Psoas muscle (tissue), 8 donors: ENCODE data around the gene SRRM5. TPM values are rescaled to one million over a fixed set of nuclear protein-coding genes. Genes with fewer than 3 reads are reported as not detected.

Experiments
- ATAC-seq, 4 donors: fragments of 200-7000 bp; cut with Tn5 transposase; one replicate each; pipeline ENCODE4 v1.9.1; 2020; ENCODE audit warnings: moderate library complexity in 3 of 4, mild to moderate bottlenecking in 2 of 4
- DNase-seq, 2 donors: peaks; one replicate each; pipeline ENCODE4 v3.0.0-alpha.2; 2020
- H3K27ac ChIP-seq: fragments of 200-600 bp; one replicate; pipeline ENCODE4 v1.8.0; 2022
- H3K27me3 ChIP-seq, 3 donors: fragments of 200-600 bp in 1 of 3; one replicate each; pipeline versions ENCODE4 v1.6.1 to v1.8.0; 2013 to 2022; ENCODE audit warnings: low read length in 2 of 3, mild to moderate bottlenecking in 2 of 3, moderate library complexity in 1 of 3; ENCODE audit not compliant: insufficient read depth in 3 of 3
- H3K36me3 ChIP-seq, 2 donors: fragments of 200-600 bp in 1 of 2; one replicate each; pipeline versions ENCODE4 v1.6.1 to v1.8.0; 2013 to 2022; ENCODE audit warnings: low read depth in 1 of 2, mild to moderate bottlenecking in 1 of 2, moderate library complexity in 1 of 2; ENCODE audit not compliant: insufficient read depth in 1 of 2
- H3K4me1 ChIP-seq: fragments of 200-600 bp; one replicate; pipeline ENCODE4 v1.8.0; 2022
- H3K4me3 ChIP-seq: fragments of 200-600 bp; one replicate; pipeline ENCODE4 v1.8.0; 2022; ENCODE audit warnings: mild to moderate bottlenecking
- H3K9me3 ChIP-seq: fragments of 200-600 bp; one replicate; pipeline ENCODE4 v1.8.0; 2022
- CTCF ChIP-seq: fragments of 200-600 bp; IDR thresholded peaks from one replicate; pipeline ENCODE4 v1.8.0; 2022; ENCODE audit warnings: antibody characterized with exemption
- WGBS, 3 donors: extraction: QIAGEN DNeasy Blood & Tissue Kit; methylation state at CpG; one replicate each; pipeline versions ENCODE4 v1.1.6 to v1.1.7; 2013; 5-methylcytosine and 5-hydroxymethylcytosine counted together
- intact Hi-C, 2 donors: fragments of 100-400 bp; cut with DNase I; formaldehyde crosslinking; loops; one replicate each; pipeline versions ENCODE4 v1.11.0 to v1.14.2; 2022
- polyA plus RNA-seq, 3 donors: library from polyadenylated mRNA; stranded (reverse); fragments of 200-250 nt; gene quantifications; one replicate each; pipeline ENCODE4 v1.2.3, GENCODE V29; 2013
- total RNA-seq, 4 donors: library from RNA; stranded (reverse); fragmentation: NEBNext Ultra II Directional in 2 of 4; extraction: Animal tissue kit (Norgen Biotek cat#: 25700) in 2 of 4; gene quantifications; one replicate each; pipeline versions ENCODE4 v1.2.1 to v1.2.4, GENCODE V29; 2021 to 2023
- donor health status: healthy with polysubstance abuse.
- donor health status: DM: no; HTN: no; CAD: no; lungs with moderate emphysema.
- donor health status: Bipolar disorder and iron deficiency.
- donor health status: healthy.
- donor health status: DM: yes; HTN: yes; CAD: no.
- donor health status: DM: no; HTN: no; CAD: no.
- donor health status: DM: no; HTN: no; CAD: no.
- donor health status: DM: yes; HTN: yes; CAD: no.

The SRRM5 gene
- total and polyA plus RNA-seq, 7 donors = 0.10 to 1.1 (median 0.27) TPM; not detected in 1

DNA sequence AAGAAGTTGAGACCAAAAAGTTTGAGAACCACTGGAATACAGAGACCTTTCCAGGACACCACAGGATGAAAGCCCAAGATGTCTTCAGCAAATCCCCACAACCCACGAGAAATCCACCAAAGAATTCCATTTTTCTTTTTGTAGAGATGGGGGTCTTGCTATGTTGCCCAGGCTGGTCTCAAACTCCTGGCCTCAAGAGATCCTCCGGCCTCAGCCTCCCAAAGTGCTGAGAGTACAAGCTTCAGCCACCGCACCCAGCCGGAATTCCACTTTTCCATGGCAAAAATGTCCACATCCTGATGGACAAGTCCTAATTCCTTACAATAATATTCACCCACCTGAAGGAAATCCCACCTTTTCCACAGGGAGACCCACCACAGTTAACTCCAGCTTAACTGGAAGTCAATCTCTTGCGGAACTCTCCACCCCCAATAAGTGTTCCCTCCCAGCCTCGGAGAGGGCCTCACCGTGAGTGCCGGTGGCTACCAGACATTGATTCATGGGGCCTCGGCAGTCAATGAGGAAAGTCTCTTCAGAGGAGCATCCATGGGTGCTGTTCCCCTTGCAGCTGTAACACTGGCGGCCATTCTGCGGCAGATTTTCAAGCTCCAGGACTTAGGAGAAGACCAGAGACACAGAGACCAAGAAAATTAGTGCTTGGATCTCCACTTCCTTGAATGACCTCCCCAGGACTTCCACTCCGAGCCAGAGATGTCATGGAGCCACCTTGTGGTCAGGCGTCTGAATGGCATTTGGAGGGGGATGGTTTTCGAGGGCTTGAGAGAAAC, 40.1 kb downstream of the SRRM5 start:
- H3K4me3 ChIP-seq = no peak overlapping the region
- DNase-seq = peak; percentile 48 to 60
- peaks cover 0 to 9% of the 10 kb centered on the region in 2 donors for H3K36me3 ChIP-seq
- no peaks in the 10 kb centered on the region for H3K4me1 ChIP-seq
- H3K27me3 ChIP-seq = no peaks in the 10 kb centered on the region
- H3K9me3 ChIP-seq = no peaks in the 10 kb centered on the region
- intact Hi-C loops = loop anchor here (5.0 to 10.0 kb wide), 4 partner anchors 100 to 1200 kb away; no protein-coding TSS in a partner anchor
- ATAC-seq = peak; percentile 47 to 75 (median 70)
- no peak overlapping the region for H3K27ac ChIP-seq
- WGBS, 3 donors = 57 to 65% (median 58%) methylated on average over 14 of the region's 14 CpGs
- TF ChIP-seq CTCF = peak; percentile 60

DNA sequence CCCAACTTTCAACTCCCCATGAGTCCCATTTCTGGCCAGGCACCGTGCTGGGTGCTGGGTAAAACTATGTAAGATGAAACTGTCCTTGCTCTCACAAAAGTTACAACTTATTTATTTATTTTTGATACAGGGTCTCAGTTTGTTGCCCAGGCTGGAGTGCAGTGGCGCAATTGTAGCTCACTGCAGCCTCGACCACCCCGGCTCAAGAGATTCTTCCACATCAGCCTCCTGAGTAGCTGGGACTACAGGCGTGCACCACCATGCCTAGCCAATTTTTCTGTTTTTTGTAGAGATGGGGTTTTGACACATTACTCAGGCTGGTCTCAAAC, 40.6 kb downstream of the SRRM5 start:
- Histone ChIP-seq H3K9me3 (no peaks in the 10 kb centered on the region), H3K4me3 (no peak overlapping the region), H3K27ac (no peak overlapping the region), H3K36me3 (peaks cover 0 to 9% of the 10 kb centered on the region in 2 donors), H3K4me1 (no peaks in the 10 kb centered on the region), H3K27me3 (no peaks in the 10 kb centered on the region)
- no peak for ATAC-seq
- no peak for TF ChIP-seq CTCF
- WGBS, 3 donors = 66 to 72% (median 71%) methylated on average over 5 of the region's 5 CpGs
- DNase-seq = no peak
- intact Hi-C loops = loop anchor here (5.0 to 10.0 kb wide), 4 partner anchors 100 to 1200 kb away; no protein-coding TSS in a partner anchor

DNA sequence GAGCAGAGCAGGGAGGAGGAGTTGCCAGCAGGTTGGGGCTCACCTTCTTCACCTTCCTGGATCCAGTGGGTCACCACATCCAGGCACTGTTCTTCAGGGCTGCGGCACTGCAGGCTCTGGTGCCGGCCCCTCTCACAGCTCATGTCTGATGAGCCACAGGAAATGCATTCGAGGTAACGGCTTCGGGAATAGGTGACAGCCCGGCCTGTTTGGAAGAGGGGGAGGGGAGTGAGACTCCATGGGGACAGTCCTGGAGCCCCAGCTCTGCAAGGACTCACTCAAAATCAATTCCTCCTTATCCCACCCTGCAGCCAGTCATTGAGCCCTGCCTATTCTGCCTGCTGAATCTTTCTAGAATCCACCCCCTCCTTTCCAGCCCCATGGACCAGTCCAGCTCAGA, 44.5 kb downstream of the SRRM5 start:
- no peaks in the 10 kb centered on the region for H3K4me1 ChIP-seq
- ATAC-seq = no peak
- 88 to 94% (median 93%) methylated on average over 6 of the region's 6 CpGs for WGBS, 3 donors
- no peaks in the 10 kb centered on the region for H3K27me3 ChIP-seq
- H3K4me3 ChIP-seq = no peak overlapping the region
- TF ChIP-seq CTCF = no peak
- H3K9me3 ChIP-seq = peaks cover 6% of the 10 kb centered on the region
- no peak for DNase-seq
- no peak overlapping the region for H3K27ac ChIP-seq
- intact Hi-C loops = loop anchor here (10.0 kb wide), 1 partner anchor 212 kb away; no protein-coding TSS in a partner anchor
- H3K36me3 ChIP-seq = no peaks in the 10 kb centered on the region

- no peaks in the 10 kb centered on the region for H3K36me3 ChIP-seq
- ATAC-seq (no peak), DNase-seq (no peak)
- H3K9me3 ChIP-seq = peaks cover 6% of the 10 kb centered on the region
- H3K4me1 ChIP-seq = no peaks in the 10 kb centered on the region
- no peak for TF ChIP-seq CTCF
- no peak overlapping the region for H3K4me3 ChIP-seq
- H3K27ac ChIP-seq = no peak overlapping the region
- no peaks in the 10 kb centered on the region for H3K27me3 ChIP-seq
- intact Hi-C loops = loop anchor here (10.0 kb wide), 1 partner anchor 213 kb away; no protein-coding TSS in a partner anchor
- 86 to 91% (median 91%) methylated on average over 2 of the region's 2 CpGs for WGBS, 3 donors
Observed at GRCh38 chr19:43658001-43658400, 46.1 kb downstream of the SRRM5 start.
